HCT116 (cell line): Measurements from ENCODE around the gene VSIG2.

Experiments
- CTCF ChIP-seq, 3 experiments: fragments of 200-600 bp in 1 of 3; sonication (generic) in 1 of 3; IDR thresholded peaks in 2 of 3; conservative IDR thresholded peaks in 1 of 3; 2 replicates each; pipeline ENCODE4 v1.5.1; 2012 to 2017; ENCODE audit warnings: low read depth in 2 of 3, low read length in 2 of 3, antibody characterized with exemption in 1 of 3, borderline replicate concordance in 1 of 3, control low read depth in 1 of 3, mild to moderate bottlenecking in 1 of 3, mixed read lengths in 1 of 3, mixed run types in 1 of 3, moderate library complexity in 1 of 3; ENCODE audit not compliant: insufficient read depth in 1 of 3
- EGR1 ChIP-seq: IDR thresholded peaks from 2 replicates; pipeline ENCODE4 v1.6.1; 2012; ENCODE audit warnings: low read depth
- EZH2 ChIP-seq: fragments of 200-600 bp; sonication (generic); IDR thresholded peaks from 2 replicates; pipeline ENCODE4 v1.6.1; 2017; ENCODE audit warnings: antibody characterized with exemption, mixed run types
- EZH2phosphoT487 ChIP-seq: fragments of 200-600 bp; IDR thresholded peaks from 2 replicates; pipeline ENCODE4 v1.6.1; 2018; ENCODE audit warnings: antibody characterized with exemption, borderline replicate concordance
- FOSL1 ChIP-seq: IDR thresholded peaks from 2 replicates; pipeline ENCODE4 v1.6.1; 2012; ENCODE audit warnings: low read depth
- MAX ChIP-seq: IDR thresholded peaks from 2 replicates; pipeline ENCODE4 v1.6.1; 2012
- POLR2A ChIP-seq: IDR thresholded peaks from 2 replicates; pipeline ENCODE4 v1.7.0; 2011; ENCODE audit warnings: borderline replicate concordance; ENCODE audit not compliant: insufficient read depth, insufficient read length; ENCODE audit errors: extremely low read depth
- POLR2AphosphoS5 ChIP-seq: IDR thresholded peaks from 2 replicates; pipeline ENCODE4 v1.6.1; 2011; ENCODE audit warnings: mild to moderate bottlenecking, low read depth, low read length, moderate library complexity
- REST ChIP-seq: IDR thresholded peaks from 2 replicates; pipeline ENCODE4 v1.6.1; 2012; ENCODE audit warnings: low read depth
- SIN3A ChIP-seq: IDR thresholded peaks from 2 replicates; pipeline ENCODE4 v1.6.1; 2012; ENCODE audit warnings: low read depth
- SRF ChIP-seq: IDR thresholded peaks from 2 replicates; pipeline ENCODE4 v1.6.1; 2012; ENCODE audit warnings: low read depth
- YY1 ChIP-seq: IDR thresholded peaks from 2 replicates; pipeline ENCODE4 v1.6.1; 2011; ENCODE audit warnings: low read length, low read depth, moderate library complexity, mild to moderate bottlenecking; ENCODE audit not compliant: insufficient replicate concordance; ENCODE audit errors: extremely low read depth
- ZBTB33 ChIP-seq: IDR thresholded peaks from 2 replicates; pipeline ENCODE4 v1.6.1; 2011; ENCODE audit warnings: mild to moderate bottlenecking, low read length, moderate library complexity; ENCODE audit not compliant: insufficient replicate concordance; ENCODE audit errors: extremely low read depth
- ZNF274 ChIP-seq: fragments of 200-500 bp; sonication (Bioruptor generic); IDR thresholded peaks from 2 replicates; pipeline ENCODE4 v1.6.1; 2014; ENCODE audit warnings: mild to moderate bottlenecking, low read depth, low read length, inconsistent platforms

GRCh38 chr11:124791626-124792341 is 39.7 kb upstream of the VSIG2 start:
- TF ChIP-seq YY1: no peak
- TF ChIP-seq CTCF (IDR thresholded peaks at IDR 0.05 in 2 of 3, conservative IDR thresholded peaks at IDR 0.05 in 1 of 3; ENCODE audit: borderline replicate concordance in 1 of 3, insufficient read depth in 1 of 3, low read depth in 2 of 3, low read length in 2 of 3): no peak
- no peak for TF ChIP-seq EZH2
- TF ChIP-seq ZNF274: no peak
- TF ChIP-seq FOSL1: no peak
- TF ChIP-seq EZH2phosphoT487: no peak
- no peak for TF ChIP-seq POLR2A
- TF ChIP-seq POLR2AphosphoS5: no peak
- no peak for TF ChIP-seq MAX
- no peak for TF ChIP-seq SIN3A
- TF ChIP-seq SRF: no peak
- no peak for TF ChIP-seq EGR1
- TF ChIP-seq ZBTB33: no peak
- TF ChIP-seq REST: no peak
